ENCODE measurements around the gene AGBL5.

AGBL5 gene

GRCh38 chr2:27025281-27025800, 26.1 kb upstream of the AGBL5 start:
- H3K9ac ChIP-seq (ENCODE audit: low read length in 2 of 2) = no peak overlapping the region
- no peak overlapping the region for H3K4me3 ChIP-seq (ENCODE audit: low read length in 2 of 2)
- H3K9me3 ChIP-seq (ENCODE audit: control insufficient read depth in 2 of 2, low read length in 2 of 2) = no peaks in the 10 kb centered on the region
- H3K27me3 ChIP-seq (ENCODE audit: control insufficient read depth in 1 of 2, insufficient read depth in 2 of 2, low read length in 2 of 2) = no peaks in the 10 kb centered on the region
- peaks cover 16 to 26% of the 10 kb centered on the region in 2 donors for H3K36me3 ChIP-seq (ENCODE audit: control insufficient read depth in 2 of 2, insufficient read depth in 2 of 2, low read length in 2 of 2)
- peaks cover 7% of the 10 kb centered on the region for H3K4me1 ChIP-seq (ENCODE audit: control insufficient read depth, insufficient read depth, low read length)
- no peak overlapping the region for H3K27ac ChIP-seq (ENCODE audit: low read length)

GRCh38 chr2:27025861-27026851, 25.3 kb upstream of the AGBL5 start:
- Histone ChIP-seq H3K9ac (ENCODE audit: low read length in 2 of 2) (no peak overlapping the region), H3K9me3 (ENCODE audit: control insufficient read depth in 2 of 2, low read length in 2 of 2) (no peaks in the 10 kb centered on the region), H3K27me3 (ENCODE audit: control insufficient read depth in 1 of 2, insufficient read depth in 2 of 2, low read length in 2 of 2) (no peaks in the 10 kb centered on the region), H3K36me3 (ENCODE audit: control insufficient read depth in 2 of 2, insufficient read depth in 2 of 2, low read length in 2 of 2) (peaks cover 16 to 26% of the 10 kb centered on the region in 2 donors), H3K27ac (ENCODE audit: low read length) (no peak overlapping the region), H3K4me1 (ENCODE audit: control insufficient read depth, insufficient read depth, low read length) (peaks cover 2% of the 10 kb centered on the region), H3K4me3 (ENCODE audit: low read length in 2 of 2) (no peak overlapping the region)

- Histone ChIP-seq H3K9me3 (ENCODE audit: control insufficient read depth in 2 of 2, low read length in 2 of 2) (no peaks in the 10 kb centered on the region), H3K4me3 (ENCODE audit: low read length in 2 of 2) (no peak overlapping the region), H3K27me3 (ENCODE audit: control insufficient read depth in 1 of 2, insufficient read depth in 2 of 2, low read length in 2 of 2) (no peaks in the 10 kb centered on the region), H3K4me1 (ENCODE audit: control insufficient read depth, insufficient read depth, low read length) (peaks cover 3% of the 10 kb centered on the region), H3K9ac (ENCODE audit: low read length in 2 of 2) (no peak overlapping the region), H3K27ac (ENCODE audit: low read length) (no peak overlapping the region), H3K36me3 (ENCODE audit: control insufficient read depth in 2 of 2, insufficient read depth in 2 of 2, low read length in 2 of 2) (peaks cover 14 to 24% of the 10 kb centered on the region in 2 donors)
Observed at GRCh38 chr2:27027211-27027651, 24.2 kb upstream of the AGBL5 start.

GRCh38 chr2:27029051-27029450, 22.4 kb upstream of the AGBL5 start:
- Histone ChIP-seq H3K9ac (ENCODE audit: low read length in 2 of 2) (no peak overlapping the region), H3K4me3 (ENCODE audit: low read length in 2 of 2) (no peak overlapping the region), H3K27me3 (ENCODE audit: control insufficient read depth in 1 of 2, insufficient read depth in 2 of 2, low read length in 2 of 2) (no peaks in the 10 kb centered on the region), H3K9me3 (ENCODE audit: control insufficient read depth in 2 of 2, low read length in 2 of 2) (no peaks in the 10 kb centered on the region), H3K36me3 (ENCODE audit: control insufficient read depth in 2 of 2, insufficient read depth in 2 of 2, low read length in 2 of 2) (peaks cover 0 to 10% of the 10 kb centered on the region in 2 donors), H3K4me1 (ENCODE audit: control insufficient read depth, insufficient read depth, low read length) (peaks cover 13% of the 10 kb centered on the region), H3K27ac (ENCODE audit: low read length) (no peak overlapping the region)

- peak within 1 kb of the TSS; percentile 62 to 94 for H3K9ac ChIP-seq (ENCODE audit: low read length in 2 of 2)
- H3K9me3 ChIP-seq (ENCODE audit: control insufficient read depth in 2 of 2, low read length in 2 of 2) = no peaks in the 10 kb centered on the region
- H3K27me3 ChIP-seq (ENCODE audit: control insufficient read depth in 1 of 2, insufficient read depth in 2 of 2, low read length in 2 of 2) = no peaks in the 10 kb centered on the region
- H3K27ac ChIP-seq (ENCODE audit: low read length) = peak within 1 kb of the TSS; percentile 31
- peaks cover 23 to 28% of the 10 kb centered on the region in 2 donors for H3K36me3 ChIP-seq (ENCODE audit: control insufficient read depth in 2 of 2, insufficient read depth in 2 of 2, low read length in 2 of 2)
- H3K4me1 ChIP-seq (ENCODE audit: control insufficient read depth, insufficient read depth, low read length) = peaks cover 18% of the 10 kb centered on the region
- peak within 1 kb of the TSS; percentile 86 to 98 for H3K4me3 ChIP-seq (ENCODE audit: low read length in 2 of 2)
Observed at GRCh38 chr2:27032495-27033252, 18.8 kb upstream of the AGBL5 start, which contains the start of gene TMEM214. Gene TMEM214 (plus strand): TSS chr2:27032965. CDS start chr2:27033016, 51 bp downstream.

- H3K36me3 ChIP-seq (ENCODE audit: control insufficient read depth in 2 of 2, insufficient read depth in 2 of 2, low read length in 2 of 2) = peaks cover 30 to 35% of the 10 kb centered on the region in 2 donors
- H3K4me3 ChIP-seq (ENCODE audit: low read length in 2 of 2) = peak overlapping the region; percentile 86 to 98
- H3K27ac ChIP-seq (ENCODE audit: low read length) = peak overlapping the region; percentile 31
- H3K27me3 ChIP-seq (ENCODE audit: control insufficient read depth in 1 of 2, insufficient read depth in 2 of 2, low read length in 2 of 2) = no peaks in the 10 kb centered on the region
- peaks cover 18% of the 10 kb centered on the region for H3K4me1 ChIP-seq (ENCODE audit: control insufficient read depth, insufficient read depth, low read length)
- H3K9me3 ChIP-seq (ENCODE audit: control insufficient read depth in 2 of 2, low read length in 2 of 2) = no peaks in the 10 kb centered on the region
- peak overlapping the region; percentile 62 to 94 for H3K9ac ChIP-seq (ENCODE audit: low read length in 2 of 2)
Observed at GRCh38 chr2:27033253-27033852, 18.1 kb upstream of the AGBL5 start.

GRCh38 chr2:27038012-27038411, 13.5 kb upstream of the AGBL5 start:
- no peak overlapping the region for H3K27ac ChIP-seq (ENCODE audit: low read length)
- H3K27me3 ChIP-seq (ENCODE audit: control insufficient read depth in 1 of 2, insufficient read depth in 2 of 2, low read length in 2 of 2) = no peaks in the 10 kb centered on the region
- H3K9ac ChIP-seq (ENCODE audit: low read length in 2 of 2) = no peak overlapping the region
- H3K4me1 ChIP-seq (ENCODE audit: control insufficient read depth, insufficient read depth, low read length) = peaks cover 26% of the 10 kb centered on the region
- peaks cover 50 to 62% of the 10 kb centered on the region in 2 donors for H3K36me3 ChIP-seq (ENCODE audit: control insufficient read depth in 2 of 2, insufficient read depth in 2 of 2, low read length in 2 of 2)
- H3K9me3 ChIP-seq (ENCODE audit: control insufficient read depth in 2 of 2, low read length in 2 of 2) = no peaks in the 10 kb centered on the region
- no peak overlapping the region for H3K4me3 ChIP-seq (ENCODE audit: low read length in 2 of 2)

- H3K4me3 ChIP-seq (ENCODE audit: low read length in 2 of 2) = no peak overlapping the region
- no peaks in the 10 kb centered on the region for H3K9me3 ChIP-seq (ENCODE audit: control insufficient read depth in 2 of 2, low read length in 2 of 2)
- no peak overlapping the region for H3K27ac ChIP-seq (ENCODE audit: low read length)
- peaks cover 50 to 62% of the 10 kb centered on the region in 2 donors for H3K36me3 ChIP-seq (ENCODE audit: control insufficient read depth in 2 of 2, insufficient read depth in 2 of 2, low read length in 2 of 2)
- H3K27me3 ChIP-seq (ENCODE audit: control insufficient read depth in 1 of 2, insufficient read depth in 2 of 2, low read length in 2 of 2) = no peaks in the 10 kb centered on the region
- H3K9ac ChIP-seq (ENCODE audit: low read length in 2 of 2) = no peak overlapping the region
- peaks cover 19% of the 10 kb centered on the region for H3K4me1 ChIP-seq (ENCODE audit: control insufficient read depth, insufficient read depth, low read length)
Observed at GRCh38 chr2:27038631-27039339, 12.7 kb upstream of the AGBL5 start.

- Histone ChIP-seq H3K4me3 (ENCODE audit: low read length in 2 of 2) (no peak overlapping the region), H3K9me3 (ENCODE audit: control insufficient read depth in 2 of 2, low read length in 2 of 2) (no peaks in the 10 kb centered on the region), H3K4me1 (ENCODE audit: control insufficient read depth, insufficient read depth, low read length) (peaks cover 15% of the 10 kb centered on the region), H3K36me3 (ENCODE audit: control insufficient read depth in 2 of 2, insufficient read depth in 2 of 2, low read length in 2 of 2) (peaks cover 50 to 62% of the 10 kb centered on the region in 2 donors), H3K27me3 (ENCODE audit: control insufficient read depth in 1 of 2, insufficient read depth in 2 of 2, low read length in 2 of 2) (no peaks in the 10 kb centered on the region), H3K9ac (ENCODE audit: low read length in 2 of 2) (no peak overlapping the region), H3K27ac (ENCODE audit: low read length) (no peak overlapping the region)
Observed at GRCh38 chr2:27039426-27039825, 12.0 kb upstream of the AGBL5 start.

GRCh38 chr2:27039871-27040270, 11.6 kb upstream of the AGBL5 start:
- Histone ChIP-seq H3K4me3 (ENCODE audit: low read length in 2 of 2) (no peak overlapping the region), H3K27me3 (ENCODE audit: control insufficient read depth in 1 of 2, insufficient read depth in 2 of 2, low read length in 2 of 2) (no peaks in the 10 kb centered on the region), H3K9ac (ENCODE audit: low read length in 2 of 2) (no peak overlapping the region), H3K36me3 (ENCODE audit: control insufficient read depth in 2 of 2, insufficient read depth in 2 of 2, low read length in 2 of 2) (peaks cover 50 to 62% of the 10 kb centered on the region in 2 donors), H3K4me1 (ENCODE audit: control insufficient read depth, insufficient read depth, low read length) (peaks cover 13% of the 10 kb centered on the region), H3K27ac (ENCODE audit: low read length) (no peak overlapping the region), H3K9me3 (ENCODE audit: control insufficient read depth in 2 of 2, low read length in 2 of 2) (no peaks in the 10 kb centered on the region)
